ENCODE results near the gene CSF1.

Gene CSF1

GRCh38 chr1:109904105-109904817, 6.4 kb upstream of the CSF1 start:
- H3K9me3 ChIP-seq (ENCODE audit: insufficient read depth, low read length) = no peaks in the 10 kb centered on the region
- H3K36me3 ChIP-seq (replicated peaks; ENCODE audit: low read depth, low read length) = no peaks in the 10 kb centered on the region
- H3K27me3 ChIP-seq (ENCODE audit: low read depth, low read length) = no peaks in the 10 kb centered on the region
- TF ChIP-seq EZH2phosphoT487 (IDR thresholded peaks at IDR 0.05; ENCODE audit: low read depth) = no peak
- no peak for TF ChIP-seq CTCF (IDR thresholded peaks at IDR 0.05; ENCODE audit: low read depth, low read length)
- no peak overlapping the region for H3K4me3 ChIP-seq (ENCODE audit: low read length)
- no peak overlapping the region for H2AFZ ChIP-seq (ENCODE audit: low read depth, low read length)
- peaks cover 16% of the 10 kb centered on the region for H3K4me1 ChIP-seq (ENCODE audit: low read length)
- H3K79me2 ChIP-seq (ENCODE audit: low read length) = no peaks in the 10 kb centered on the region
- no peak overlapping the region for H3K4me2 ChIP-seq (ENCODE audit: low read length)
- no peak overlapping the region for H3K27ac ChIP-seq (ENCODE audit: low read length)
- no peak overlapping the region for H3K9ac ChIP-seq (ENCODE audit: low read length)
- no peaks in the 10 kb centered on the region for H4K20me1 ChIP-seq (ENCODE audit: insufficient read depth, low read length)

DNA sequence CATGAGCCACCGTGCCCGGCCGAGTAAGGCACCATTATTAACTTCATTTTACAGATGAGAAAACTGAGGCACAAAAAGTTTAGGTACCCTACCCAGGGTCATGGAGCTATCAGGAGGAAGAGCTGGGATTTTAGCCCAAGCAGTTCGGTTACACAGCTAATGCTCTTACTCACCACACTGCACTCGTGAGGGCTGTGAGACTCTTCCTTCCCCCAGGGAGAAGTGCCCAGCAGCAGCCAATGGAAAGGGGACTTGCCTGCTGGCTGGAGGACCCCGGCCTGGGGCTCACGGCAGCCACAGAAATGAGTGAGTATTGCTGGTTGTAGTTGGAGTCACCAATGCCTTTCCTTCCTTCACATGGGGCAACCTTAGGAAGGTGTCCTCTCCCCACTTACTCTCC, 5.2 kb upstream of the CSF1 start:
- no peaks in the 10 kb centered on the region for H3K27me3 ChIP-seq (ENCODE audit: low read depth, low read length)
- H2AFZ ChIP-seq (ENCODE audit: low read depth, low read length) = no peak overlapping the region
- H3K27ac ChIP-seq (ENCODE audit: low read length) = no peak overlapping the region; the same call in 1 of the 2 replicates
- no peaks in the 10 kb centered on the region for H3K79me2 ChIP-seq (ENCODE audit: low read length)
- no peak overlapping the region for H3K9ac ChIP-seq (ENCODE audit: low read length)
- no peaks in the 10 kb centered on the region for H3K36me3 ChIP-seq (replicated peaks; ENCODE audit: low read depth, low read length)
- TF ChIP-seq CTCF (IDR thresholded peaks at IDR 0.05; ENCODE audit: low read depth, low read length) (no peak), EZH2phosphoT487 (IDR thresholded peaks at IDR 0.05; ENCODE audit: low read depth) (no peak)
- no peak overlapping the region for H3K4me3 ChIP-seq (ENCODE audit: low read length)
- H4K20me1 ChIP-seq (ENCODE audit: insufficient read depth, low read length) = no peaks in the 10 kb centered on the region
- peaks cover 16% of the 10 kb centered on the region for H3K4me1 ChIP-seq (ENCODE audit: low read length)
- peak overlapping the region; percentile 76 for H3K4me2 ChIP-seq (ENCODE audit: low read length)
- no peaks in the 10 kb centered on the region for H3K9me3 ChIP-seq (ENCODE audit: insufficient read depth, low read length)

DNA sequence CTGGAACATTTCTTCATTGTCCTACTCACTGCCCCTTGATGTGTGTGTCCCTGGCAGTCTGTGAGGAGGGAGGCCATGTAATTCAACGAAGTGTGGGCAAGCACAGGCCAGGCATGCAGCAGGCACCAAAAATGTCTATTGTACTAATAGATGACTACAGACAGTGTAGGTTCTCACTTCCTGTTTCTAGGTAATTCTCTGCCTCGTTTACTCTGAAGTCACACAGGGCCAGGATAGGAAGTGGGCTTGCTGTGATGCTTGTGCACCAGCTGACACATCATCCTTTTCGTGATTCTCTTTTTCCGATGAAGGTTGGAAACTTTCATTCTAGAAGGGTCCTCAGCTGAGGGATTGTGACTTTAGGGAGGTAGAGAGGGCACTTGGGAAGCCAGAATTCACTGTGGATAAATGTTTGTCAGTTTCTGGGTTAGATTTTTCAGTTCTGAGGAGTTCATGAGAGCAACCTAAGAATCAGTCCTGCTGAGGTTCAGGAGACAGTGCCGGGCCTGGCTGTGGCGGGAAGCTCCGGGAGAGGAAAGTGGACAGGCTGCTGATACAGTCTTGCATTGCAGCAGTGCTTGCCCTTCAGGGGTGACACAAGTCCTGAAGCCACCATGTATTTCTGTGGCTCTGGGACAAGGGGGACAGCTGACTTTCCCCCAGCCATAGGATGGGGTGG, 4.3 kb upstream of the CSF1 start:
- peak overlapping the region; percentile 76 for H3K4me2 ChIP-seq (ENCODE audit: low read length)
- peak overlapping the region; percentile 16; the same call in 1 of the 2 replicates for H3K27ac ChIP-seq (ENCODE audit: low read length)
- no peaks in the 10 kb centered on the region for H4K20me1 ChIP-seq (ENCODE audit: insufficient read depth, low read length)

More for the DNA sequence above, 4.3 kb upstream of the CSF1 start:
- Histone ChIP-seq H3K36me3 (replicated peaks; ENCODE audit: low read depth, low read length) (no peaks in the 10 kb centered on the region), H2AFZ (ENCODE audit: low read depth, low read length) (0 out of 2 replicates have a peak overlapping the region, but pooled peaks have one; percentile 49), H3K4me1 (ENCODE audit: low read length) (peaks cover 16% of the 10 kb centered on the region), H3K4me3 (ENCODE audit: low read length) (0 out of 2 replicates have a peak overlapping the region, but pooled peaks have one; percentile 39), H3K79me2 (ENCODE audit: low read length) (no peaks in the 10 kb centered on the region), H3K9me3 (ENCODE audit: insufficient read depth, low read length) (no peaks in the 10 kb centered on the region), H3K9ac (ENCODE audit: low read length) (no peak overlapping the region), H3K27me3 (ENCODE audit: low read depth, low read length) (no peaks in the 10 kb centered on the region)
- TF ChIP-seq EZH2phosphoT487 (IDR thresholded peaks at IDR 0.05; ENCODE audit: low read depth) = no peak
- no peak for TF ChIP-seq CTCF (IDR thresholded peaks at IDR 0.05; ENCODE audit: low read depth, low read length)
